HEK293 (cell line): ENCODE data around the gene IGF2BP2.

Source experiments
- ELK4 ChIP-seq: IDR thresholded peaks from 2 replicates; pipeline ENCODE4 v1.6.1; 2011; ENCODE audit warnings: mild to moderate bottlenecking, low read depth, low read length, borderline replicate concordance
- FEZF1 ChIP-seq: fragments of 450-650 bp; formaldehyde crosslinking; IDR thresholded peaks from 2 replicates; pipeline ENCODE4 v1.5.1; 2016; ENCODE audit warnings: missing biosample characterization, missing genetic modification characterization
- GFI1B ChIP-seq: fragments of 450-650 bp; formaldehyde crosslinking; IDR thresholded peaks from 2 replicates; pipeline ENCODE4 v1.5.1; 2016; ENCODE audit warnings: missing biosample characterization, missing genetic modification characterization
- KLF16 ChIP-seq: fragments of 450-650 bp; formaldehyde crosslinking; IDR thresholded peaks from 2 replicates; pipeline ENCODE4 v1.5.1; 2017; ENCODE audit warnings: missing biosample characterization, missing genetic modification characterization
- MYNN ChIP-seq: fragments of 450-650 bp; formaldehyde crosslinking; IDR thresholded peaks from 2 replicates; pipeline ENCODE4 v1.5.1; 2016; ENCODE audit warnings: missing biosample characterization, missing genetic modification characterization, borderline replicate concordance
- OSR2 ChIP-seq: fragments of 450-650 bp; formaldehyde crosslinking; IDR thresholded peaks from 2 replicates; pipeline ENCODE4 v1.5.1; 2016; ENCODE audit warnings: missing biosample characterization, missing genetic modification characterization
- OVOL3 ChIP-seq: fragments of 450-650 bp; formaldehyde crosslinking; IDR thresholded peaks from 2 replicates; pipeline ENCODE4 v1.5.1; 2016; ENCODE audit warnings: missing biosample characterization, missing genetic modification characterization
- SCRT2 ChIP-seq: fragments of 450-650 bp; formaldehyde crosslinking; IDR thresholded peaks from 2 replicates; pipeline ENCODE4 v1.5.1; 2016; ENCODE audit warnings: missing biosample characterization, missing genetic modification characterization
- SP2 ChIP-seq: fragments of 450-650 bp; formaldehyde crosslinking; IDR thresholded peaks from 2 replicates; pipeline ENCODE4 v1.5.1; 2016; ENCODE audit warnings: missing biosample characterization, missing genetic modification characterization
- TCF7L2 ChIP-seq: IDR thresholded peaks from 2 replicates; pipeline ENCODE4 v1.6.1; 2011; ENCODE audit warnings: low read depth, mild to moderate bottlenecking, inconsistent platforms, low read length, moderate library complexity, borderline replicate concordance
- ZBTB17 ChIP-seq: fragments of 450-650 bp; formaldehyde crosslinking; IDR thresholded peaks from 2 replicates; pipeline ENCODE4 v1.5.1; 2016; ENCODE audit warnings: missing biosample characterization, missing genetic modification characterization
- ZBTB21 ChIP-seq: fragments of 450-650 bp; formaldehyde crosslinking; IDR thresholded peaks from 2 replicates; pipeline ENCODE4 v1.5.1; 2017; ENCODE audit warnings: missing biosample characterization, missing genetic modification characterization
- ZBTB6 ChIP-seq: fragments of 450-650 bp; formaldehyde crosslinking; IDR thresholded peaks from 2 replicates; pipeline ENCODE4 v1.5.1; 2017; ENCODE audit warnings: missing biosample characterization, missing genetic modification characterization
- ZNF10 ChIP-seq: fragments of 450-650 bp; formaldehyde crosslinking; IDR thresholded peaks from 2 replicates; pipeline ENCODE4 v1.5.1; 2017; ENCODE audit warnings: missing biosample characterization, missing genetic modification characterization
- ZNF112 ChIP-seq: fragments of 450-650 bp; formaldehyde crosslinking; IDR thresholded peaks from 2 replicates; pipeline ENCODE4 v1.5.0; 2017; ENCODE audit warnings: missing biosample characterization, missing genetic modification characterization
- ZNF121 ChIP-seq: fragments of 450-650 bp; formaldehyde crosslinking; IDR thresholded peaks from 2 replicates; pipeline ENCODE4 v1.5.1; 2016; ENCODE audit warnings: missing biosample characterization, missing genetic modification characterization
- ZNF223 ChIP-seq: fragments of 450-650 bp; formaldehyde crosslinking; IDR thresholded peaks from 2 replicates; pipeline ENCODE4 v1.5.1; 2016; ENCODE audit warnings: missing biosample characterization, missing genetic modification characterization
- ZNF24 ChIP-seq: fragments of 450-650 bp; formaldehyde crosslinking; IDR thresholded peaks from 2 replicates; pipeline ENCODE4 v1.5.1; 2016; ENCODE audit warnings: missing biosample characterization, missing genetic modification characterization
- ZNF391 ChIP-seq: fragments of 450-650 bp; formaldehyde crosslinking; IDR thresholded peaks from 2 replicates; pipeline ENCODE4 v1.5.1; 2016; ENCODE audit warnings: low read depth, missing biosample characterization, missing genetic modification characterization, borderline replicate concordance
- ZNF416 ChIP-seq: fragments of 450-650 bp; formaldehyde crosslinking; IDR thresholded peaks from 2 replicates; pipeline ENCODE4 v1.5.1; 2016; ENCODE audit warnings: missing biosample characterization, missing genetic modification characterization
- ZNF549 ChIP-seq: fragments of 450-650 bp; IDR thresholded peaks from 2 replicates; pipeline ENCODE4 v1.5.1; 2018; ENCODE audit warnings: missing biosample characterization, missing genetic modification characterization, mild to moderate bottlenecking, inconsistent platforms, moderate library complexity
- ZNF560 ChIP-seq: fragments of 450-650 bp; formaldehyde crosslinking; IDR thresholded peaks from 2 replicates; pipeline ENCODE4 v1.5.1; 2017; ENCODE audit warnings: missing biosample characterization, missing genetic modification characterization, borderline replicate concordance
- ZNF600 ChIP-seq: fragments of 450-650 bp; formaldehyde crosslinking; IDR thresholded peaks from 2 replicates; pipeline ENCODE4 v1.5.1; 2016; ENCODE audit warnings: missing biosample characterization, missing genetic modification characterization
- ZNF624 ChIP-seq: fragments of 450-650 bp; formaldehyde crosslinking; IDR thresholded peaks from 2 replicates; pipeline ENCODE4 v1.5.1; 2017; ENCODE audit warnings: missing biosample characterization, missing genetic modification characterization
- ZNF776 ChIP-seq: fragments of 450-650 bp; formaldehyde crosslinking; IDR thresholded peaks from 2 replicates; pipeline ENCODE4 v1.5.0; 2017; ENCODE audit warnings: missing biosample characterization, missing genetic modification characterization, borderline replicate concordance
- ZNF837 ChIP-seq: fragments of 450-650 bp; formaldehyde crosslinking; IDR thresholded peaks from 2 replicates; pipeline ENCODE4 v1.5.1; 2016; ENCODE audit warnings: missing biosample characterization, missing genetic modification characterization
- ZNF843 ChIP-seq: fragments of 450-650 bp; formaldehyde crosslinking; IDR thresholded peaks from 2 replicates; pipeline ENCODE4 v1.5.1; 2016; ENCODE audit warnings: missing biosample characterization, missing genetic modification characterization
- ZSCAN16 ChIP-seq: fragments of 450-650 bp; formaldehyde crosslinking; IDR thresholded peaks from 2 replicates; pipeline ENCODE4 v1.5.1; 2016; ENCODE audit warnings: missing biosample characterization, missing genetic modification characterization
- ZSCAN30 ChIP-seq: fragments of 450-650 bp; IDR thresholded peaks from 2 replicates; pipeline ENCODE4 v1.5.1; 2018; ENCODE audit warnings: missing biosample characterization, mild to moderate bottlenecking, missing genetic modification characterization, moderate library complexity
- TF ChIP-seq, protein P1 (sequence below): fragments of 450-650 bp; formaldehyde crosslinking; IDR thresholded peaks from 2 replicates; pipeline ENCODE4 v1.5.1; 2016; ENCODE audit warnings: missing biosample characterization, missing genetic modification characterization
- TF ChIP-seq, protein P2 (sequence below): fragments of 450-650 bp; formaldehyde crosslinking; IDR thresholded peaks from 2 replicates; pipeline ENCODE4 v1.5.1; 2017; ENCODE audit warnings: missing biosample characterization, missing genetic modification characterization
- TF ChIP-seq, protein P3 (sequence below): sonication (generic); formaldehyde crosslinking; IDR thresholded peaks from 2 replicates; pipeline ENCODE4 v1.8.1; 2022; ENCODE audit warnings: mild to moderate bottlenecking, moderate library complexity, missing genetic modification reagents
- TF ChIP-seq, protein P4 (sequence below): fragments of 450-650 bp; formaldehyde crosslinking; IDR thresholded peaks from 2 replicates; pipeline ENCODE4 v1.5.1; 2016; ENCODE audit warnings: missing biosample characterization, missing genetic modification characterization
- TF ChIP-seq, protein P5 (sequence below): fragments of 450-650 bp; formaldehyde crosslinking; IDR thresholded peaks from 2 replicates; pipeline ENCODE4 v1.5.1; 2017; ENCODE audit warnings: missing biosample characterization, missing genetic modification characterization

IGF2BP2 gene

DNA sequence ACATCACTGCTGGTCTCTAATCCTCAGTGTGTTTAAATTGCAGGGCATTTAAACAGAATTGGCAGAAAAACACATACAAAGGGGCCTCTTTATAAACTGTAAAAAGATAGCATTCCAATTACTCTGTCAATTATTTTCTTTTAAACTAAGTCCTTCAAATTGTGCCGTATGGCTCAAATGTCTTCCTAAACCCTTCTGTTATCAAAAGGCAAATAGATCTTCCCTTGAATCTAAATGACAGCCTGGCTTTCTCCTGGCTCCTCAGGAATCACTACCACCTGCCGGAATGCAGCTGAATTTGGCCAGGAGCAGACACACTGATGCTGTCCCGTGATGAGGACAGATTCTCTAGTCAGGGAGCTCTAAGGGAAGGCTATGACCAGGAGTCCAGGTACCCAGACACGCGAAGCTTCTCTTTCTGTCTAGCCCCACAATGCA, 85.6 kb downstream of the IGF2BP2 start (continued):
- TF ChIP-seq FEZF1 (tag by site-specific recombination) (peak; percentile 95), ZNF560 (tag by site-specific recombination) (no peak), ZNF24 (tag by site-specific recombination) (no peak), ZNF837 (tag by site-specific recombination) (no peak), ZNF776 (tag by site-specific recombination) (no peak), ZNF10 (tag by site-specific recombination) (peak; percentile 17; the same call in 1 of the 2 replicates), ZNF549 (tag by site-specific recombination) (no peak), ZNF843 (tag by site-specific recombination) (peak; percentile 89), ZNF416 (tag by site-specific recombination) (no peak), KLF16 (tag by site-specific recombination) (no peak), OSR2 (tag by site-specific recombination) (peak; percentile 65; the same call in 1 of the 2 replicates), ZBTB21 (no peak), TCF7L2 (peak; percentile 72; the same call in 1 of the 2 replicates), ZBTB6 (tag by site-specific recombination) (no peak), ZNF624 (tag by site-specific recombination) (no peak), ZNF121 (no peak), SCRT2 (tag by site-specific recombination) (peak; percentile 58; the same call in 1 of the 2 replicates), OVOL3 (tag by site-specific recombination) (no peak), SP2 (tag by site-specific recombination) (no peak), MYNN (tag by site-specific recombination) (no peak), ZNF600 (tag by site-specific recombination) (peak; percentile 86), ZNF112 (tag by site-specific recombination) (no peak), ZSCAN16 (tag by site-specific recombination) (no peak), ZSCAN30 (0 out of 2 replicates have a peak, but pooled peaks have one; percentile 21), ZNF391 (tag by site-specific recombination) (no peak), ZNF223 (no peak), ZBTB17 (tag by site-specific recombination) (peak; percentile 53), GFI1B (tag by site-specific recombination) (no peak), ELK4 (no peak)
- TF ChIP-seq, protein P1, sequence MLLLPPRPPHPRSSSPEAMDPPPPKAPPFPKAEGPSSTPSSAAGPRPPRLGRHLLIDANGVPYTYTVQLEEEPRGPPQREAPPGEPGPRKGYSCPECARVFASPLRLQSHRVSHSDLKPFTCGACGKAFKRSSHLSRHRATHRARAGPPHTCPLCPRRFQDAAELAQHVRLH (tag by site-specific recombination): 0 out of 2 replicates have a peak, but pooled peaks have one; percentile 35
- TF ChIP-seq, protein P2, sequence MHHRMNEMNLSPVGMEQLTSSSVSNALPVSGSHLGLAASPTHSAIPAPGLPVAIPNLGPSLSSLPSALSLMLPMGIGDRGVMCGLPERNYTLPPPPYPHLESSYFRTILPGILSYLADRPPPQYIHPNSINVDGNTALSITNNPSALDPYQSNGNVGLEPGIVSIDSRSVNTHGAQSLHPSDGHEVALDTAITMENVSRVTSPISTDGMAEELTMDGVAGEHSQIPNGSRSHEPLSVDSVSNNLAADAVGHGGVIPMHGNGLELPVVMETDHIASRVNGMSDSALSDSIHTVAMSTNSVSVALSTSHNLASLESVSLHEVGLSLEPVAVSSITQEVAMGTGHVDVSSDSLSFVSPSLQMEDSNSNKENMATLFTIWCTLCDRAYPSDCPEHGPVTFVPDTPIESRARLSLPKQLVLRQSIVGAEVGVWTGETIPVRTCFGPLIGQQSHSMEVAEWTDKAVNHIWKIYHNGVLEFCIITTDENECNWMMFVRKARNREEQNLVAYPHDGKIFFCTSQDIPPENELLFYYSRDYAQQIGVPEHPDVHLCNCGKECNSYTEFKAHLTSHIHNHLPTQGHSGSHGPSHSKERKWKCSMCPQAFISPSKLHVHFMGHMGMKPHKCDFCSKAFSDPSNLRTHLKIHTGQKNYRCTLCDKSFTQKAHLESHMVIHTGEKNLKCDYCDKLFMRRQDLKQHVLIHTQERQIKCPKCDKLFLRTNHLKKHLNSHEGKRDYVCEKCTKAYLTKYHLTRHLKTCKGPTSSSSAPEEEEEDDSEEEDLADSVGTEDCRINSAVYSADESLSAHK (tag by site-specific recombination): peak; percentile 53; the same call in 1 of the 2 replicates
- TF ChIP-seq, protein P3, sequence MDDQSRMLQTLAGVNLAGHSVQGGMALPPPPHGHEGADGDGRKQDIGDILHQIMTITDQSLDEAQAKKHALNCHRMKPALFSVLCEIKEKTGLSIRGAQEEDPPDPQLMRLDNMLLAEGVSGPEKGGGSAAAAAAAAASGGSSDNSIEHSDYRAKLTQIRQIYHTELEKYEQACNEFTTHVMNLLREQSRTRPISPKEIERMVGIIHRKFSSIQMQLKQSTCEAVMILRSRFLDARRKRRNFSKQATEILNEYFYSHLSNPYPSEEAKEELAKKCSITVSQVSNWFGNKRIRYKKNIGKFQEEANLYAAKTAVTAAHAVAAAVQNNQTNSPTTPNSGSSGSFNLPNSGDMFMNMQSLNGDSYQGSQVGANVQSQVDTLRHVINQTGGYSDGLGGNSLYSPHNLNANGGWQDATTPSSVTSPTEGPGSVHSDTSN (CRISPR knock-in tag): no peak
- TF ChIP-seq, protein P4, sequence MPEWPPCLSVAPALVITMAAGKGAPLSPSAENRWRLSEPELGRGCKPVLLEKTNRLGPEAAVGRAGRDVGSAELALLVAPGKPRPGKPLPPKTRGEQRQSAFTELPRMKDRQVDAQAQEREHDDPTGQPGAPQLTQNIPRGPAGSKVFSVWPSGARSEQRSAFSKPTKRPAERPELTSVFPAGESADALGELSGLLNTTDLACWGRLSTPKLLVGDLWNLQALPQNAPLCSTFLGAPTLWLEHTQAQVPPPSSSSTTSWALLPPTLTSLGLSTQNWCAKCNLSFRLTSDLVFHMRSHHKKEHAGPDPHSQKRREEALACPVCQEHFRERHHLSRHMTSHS: no peak
- TF ChIP-seq, protein P5, sequence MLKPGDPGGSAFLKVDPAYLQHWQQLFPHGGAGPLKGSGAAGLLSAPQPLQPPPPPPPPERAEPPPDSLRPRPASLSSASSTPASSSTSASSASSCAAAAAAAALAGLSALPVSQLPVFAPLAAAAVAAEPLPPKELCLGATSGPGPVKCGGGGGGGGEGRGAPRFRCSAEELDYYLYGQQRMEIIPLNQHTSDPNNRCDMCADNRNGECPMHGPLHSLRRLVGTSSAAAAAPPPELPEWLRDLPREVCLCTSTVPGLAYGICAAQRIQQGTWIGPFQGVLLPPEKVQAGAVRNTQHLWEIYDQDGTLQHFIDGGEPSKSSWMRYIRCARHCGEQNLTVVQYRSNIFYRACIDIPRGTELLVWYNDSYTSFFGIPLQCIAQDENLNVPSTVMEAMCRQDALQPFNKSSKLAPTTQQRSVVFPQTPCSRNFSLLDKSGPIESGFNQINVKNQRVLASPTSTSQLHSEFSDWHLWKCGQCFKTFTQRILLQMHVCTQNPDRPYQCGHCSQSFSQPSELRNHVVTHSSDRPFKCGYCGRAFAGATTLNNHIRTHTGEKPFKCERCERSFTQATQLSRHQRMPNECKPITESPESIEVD (tag by site-specific recombination): peak; percentile 96
